CD4-positive, alpha-beta memory T cell (primary cell): ENCODE results near the gene CDKL5. TPM values are rescaled to one million over a fixed set of nuclear protein-coding genes. Genes with fewer than 3 reads are reported as not detected.

Source experiments
- CTCF ChIA-PET: fragments of 350-600 bp; sonication (Branson Sonifier 250); formaldehyde crosslinking; loops from one replicate; lab custom pipeline; 2021; ENCODE audit warnings: inconsistent platforms; ENCODE audit not compliant: partially characterized antibody; lab: Charles Lee
- POLR2A ChIA-PET: fragments of 350-600 bp; sonication (Branson Sonifier 250); formaldehyde crosslinking; loops from one replicate; lab custom pipeline; 2021; ENCODE audit not compliant: partially characterized antibody; lab: Charles Lee
- DNase-seq, 5 donors: peaks; one replicate each; pipeline versions ENCODE4 v3.0.0 to v3.0.0-alpha.2; 2020 to 2022; ENCODE audit warnings: mixed read lengths in 1 of 5
- H3K27ac ChIP-seq: one replicate; pipeline ENCODE4 v1.7.0; 2013; ENCODE audit warnings: low read depth, low read length
- H3K27me3 ChIP-seq: 2 replicates; pipeline ENCODE4 v1.7.0; 2013; ENCODE audit warnings: mild to moderate bottlenecking, low read length, moderate library complexity; ENCODE audit not compliant: insufficient read depth
- H3K36me3 ChIP-seq: 2 replicates; pipeline ENCODE4 v1.7.0; 2013; ENCODE audit warnings: mild to moderate bottlenecking, low read length, moderate library complexity; ENCODE audit not compliant: insufficient read depth
- H3K4me1 ChIP-seq: 2 replicates; pipeline ENCODE4 v1.7.0; 2013; ENCODE audit warnings: mild to moderate bottlenecking, low read length, moderate library complexity; ENCODE audit not compliant: insufficient read depth
- H3K4me3 ChIP-seq, 2 donors: one replicate each; pipeline ENCODE4 v1.7.0; 2013; ENCODE audit warnings: low read length in 2 of 2, mild to moderate bottlenecking in 1 of 2
- H3K9me3 ChIP-seq, 2 donors: one replicate each; pipeline ENCODE4 v1.7.0; 2013; ENCODE audit warnings: low read length in 2 of 2, control low read depth in 1 of 2; ENCODE audit not compliant: control insufficient read depth in 1 of 2
- H3K27ac Mint-ChIP-seq, 7 donors: one replicate each; pipeline ENCODE4 v1.8.0; 2020 to 2021; ENCODE audit warnings: mixed read lengths in 7 of 7, mild to moderate bottlenecking in 6 of 7, inconsistent platforms in 3 of 7, moderate library complexity in 3 of 7
- H3K27me3 Mint-ChIP-seq, 2 donors: one replicate each; pipeline ENCODE4 v1.8.0; 2020 to 2021; ENCODE audit warnings: mixed read lengths in 2 of 2
- H3K36me3 Mint-ChIP-seq, 2 donors: one replicate each; pipeline ENCODE4 v1.8.0; 2020 to 2021; ENCODE audit warnings: mixed read lengths in 2 of 2, inconsistent platforms in 1 of 2, mild to moderate bottlenecking in 1 of 2
- H3K4me1 Mint-ChIP-seq, 4 donors: one replicate each; pipeline ENCODE4 v1.8.0; 2020 to 2021; ENCODE audit warnings: mixed read lengths in 4 of 4, mild to moderate bottlenecking in 1 of 4
- H3K4me3 Mint-ChIP-seq, 8 donors: one replicate each; pipeline ENCODE4 v1.8.0; 2020 to 2021; ENCODE audit warnings: mixed read lengths in 8 of 8, mild to moderate bottlenecking in 7 of 8, moderate library complexity in 6 of 8, inconsistent platforms in 3 of 8
- H3K9me3 Mint-ChIP-seq, 8 donors: one replicate each; pipeline ENCODE4 v1.8.0; 2020 to 2021; ENCODE audit warnings: mixed read lengths in 8 of 8, mild to moderate bottlenecking in 5 of 8, inconsistent platforms in 3 of 8, moderate library complexity in 1 of 8
- intact Hi-C: fragments of 100-400 bp; cut with micrococcal nuclease; formaldehyde crosslinking; loops from one replicate; pipeline ENCODE4 v1.15.1; 2023
- polyA plus RNA-seq, 2 donors: library from polyadenylated mRNA; unstranded; fragments of 300-500 nt; fragmentation: Illumina TruSeq; gene quantifications; one replicate each; pipeline ENCODE4 v1.2.3, GENCODE V29; 2021
- total RNA-seq, 2 experiments: library from RNA; stranded (reverse); gene quantifications; one replicate each; pipeline ENCODE4 v1.2.3, GENCODE V29; 2021

CDKL5 gene
- total and polyA plus RNA-seq, 4 experiments from 2014 or later, result 1.0 to 5.7 (median 3.2) TPM

DNA sequence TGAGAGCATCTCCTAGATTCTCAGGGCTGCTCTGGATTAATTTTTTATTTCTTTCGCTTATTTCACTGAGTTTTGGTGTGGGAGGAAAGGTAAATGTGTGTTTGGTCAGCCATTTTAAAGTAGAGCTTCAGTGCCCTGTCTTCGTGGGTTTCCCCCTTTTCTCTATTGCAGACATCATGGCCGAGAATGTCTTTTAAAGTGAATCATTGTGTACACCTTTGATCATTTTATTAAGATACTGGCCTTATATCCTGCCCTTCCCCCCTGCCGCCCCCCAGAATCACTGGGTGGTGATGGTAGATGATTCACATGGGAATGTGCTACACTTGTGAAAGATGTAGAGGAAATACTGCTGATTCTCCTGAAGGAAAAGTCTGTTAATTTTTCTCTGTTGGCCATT, 23.8 kb downstream of the CDKL5 start:
- ChIA-PET CTCF (no interaction called here), POLR2A (no interaction called here)
- H3K27me3 Mint-ChIP-seq, result no peaks in the 10 kb centered on the region
- Histone ChIP-seq H3K4me1 (no peaks in the 10 kb centered on the region), H3K27me3 (no peaks in the 10 kb centered on the region), H3K27ac (no peak overlapping the region), H3K36me3 (no peaks in the 10 kb centered on the region), H3K9me3 (no peaks in the 10 kb centered on the region), H3K4me3 (no peak overlapping the region)
- H3K9me3 Mint-ChIP-seq, result no peaks in the 10 kb centered on the region
- H3K36me3 Mint-ChIP-seq, result no peaks in the 10 kb centered on the region
- H3K4me1 Mint-ChIP-seq, result no peaks in the 10 kb centered on the region
- intact Hi-C loops, result no loop called here
- no peak for DNase-seq
- H3K4me3 Mint-ChIP-seq, result no peak overlapping the region
- no peak overlapping the region for H3K27ac Mint-ChIP-seq

DNA sequence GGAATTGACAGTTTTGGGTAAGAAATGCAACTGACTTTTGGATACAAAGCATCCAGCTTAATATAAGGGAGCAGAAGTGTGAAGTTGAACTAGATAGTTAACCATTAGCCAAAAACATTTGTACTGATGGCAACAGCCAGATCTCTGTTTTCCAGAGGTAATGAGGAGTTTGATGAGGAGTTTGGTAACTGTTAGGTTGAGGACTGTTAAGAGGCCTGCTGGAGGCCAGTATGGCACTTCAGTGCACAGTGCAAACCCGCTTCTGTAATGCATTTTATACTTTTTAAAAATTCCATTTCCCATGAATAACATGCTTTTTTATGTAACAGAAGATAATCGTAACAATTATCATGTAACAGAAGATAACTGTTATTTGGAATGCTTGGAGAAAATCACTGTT, 30.0 kb downstream of the CDKL5 start:
- CTCF ChIA-PET, result no interaction called here

DNA sequence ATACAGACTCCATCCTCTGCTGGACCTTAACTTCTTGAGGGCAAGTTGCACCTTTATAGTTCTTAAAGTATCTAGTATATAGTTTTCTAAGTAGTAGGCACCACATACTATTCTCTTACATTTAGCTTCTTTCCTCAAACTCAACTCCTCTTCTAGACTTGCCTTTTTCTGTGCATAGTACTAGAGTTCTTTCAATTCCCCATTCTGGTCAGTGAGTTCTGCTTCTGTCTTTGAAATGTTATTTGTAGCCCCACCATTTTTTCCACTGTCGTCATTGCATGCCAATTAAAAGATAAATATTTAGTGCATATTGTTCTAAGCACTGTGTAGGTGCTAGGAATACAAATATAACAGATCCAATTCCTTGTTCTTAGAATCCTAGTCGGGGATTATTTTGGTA, 31.6 kb downstream of the CDKL5 start:
- Mint-ChIP-seq H3K4me3 (no peak overlapping the region), H3K9me3 (no peaks in the 10 kb centered on the region), H3K27me3 (no peaks in the 10 kb centered on the region), H3K27ac (no peak overlapping the region), H3K4me1 (peaks cover 0 to 3% (median under 1%) of the 10 kb centered on the region in 4 donors), H3K36me3 (no peaks in the 10 kb centered on the region)
- CTCF ChIA-PET, result no interaction called here
- no peak overlapping the region for H3K4me3 ChIP-seq
- H3K9me3 ChIP-seq, result no peaks in the 10 kb centered on the region
- POLR2A ChIA-PET, result no interaction called here
- no peaks in the 10 kb centered on the region for H3K4me1 ChIP-seq
- no peak overlapping the region for H3K27ac ChIP-seq
- intact Hi-C loops, result no loop called here
- DNase-seq, result no peak
- H3K36me3 ChIP-seq, result no peaks in the 10 kb centered on the region
- H3K27me3 ChIP-seq, result no peaks in the 10 kb centered on the region

More for the DNA sequence above, 30.0 kb downstream of the CDKL5 start:
- H3K27me3 Mint-ChIP-seq, result no peaks in the 10 kb centered on the region
- H3K4me1 Mint-ChIP-seq, result peaks cover 0 to 3% (median under 1%) of the 10 kb centered on the region in 4 donors
- intact Hi-C loops, result no loop called here
- no peak for DNase-seq
- Histone ChIP-seq H3K27ac (no peak overlapping the region), H3K4me3 (no peak overlapping the region), H3K27me3 (no peaks in the 10 kb centered on the region), H3K9me3 (no peaks in the 10 kb centered on the region), H3K36me3 (no peaks in the 10 kb centered on the region), H3K4me1 (no peaks in the 10 kb centered on the region)
- H3K36me3 Mint-ChIP-seq, result no peaks in the 10 kb centered on the region
- POLR2A ChIA-PET, result no interaction called here
- no peaks in the 10 kb centered on the region for H3K9me3 Mint-ChIP-seq
- H3K4me3 Mint-ChIP-seq, result no peak overlapping the region
- H3K27ac Mint-ChIP-seq, result no peak overlapping the region

DNA sequence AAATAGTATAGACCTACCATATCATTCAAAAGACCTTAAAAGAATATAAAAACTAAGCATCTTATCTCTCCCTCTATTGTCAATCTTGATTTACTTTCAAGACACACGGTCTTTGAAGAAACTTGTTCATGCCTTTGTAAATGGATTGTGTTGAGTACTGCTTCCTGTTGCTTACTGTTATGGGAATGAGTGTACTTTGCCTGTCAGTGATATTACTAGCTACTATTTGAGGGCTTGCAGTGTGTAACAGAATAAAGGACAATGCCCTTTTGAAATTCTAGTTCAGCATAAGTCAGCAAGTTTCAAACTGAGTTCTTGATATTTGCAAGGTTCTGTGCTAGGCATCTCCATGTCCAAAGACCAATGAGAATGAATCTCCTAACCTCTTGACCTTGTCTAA, 36.0 kb downstream of the CDKL5 start:
- Histone ChIP-seq H3K4me3 (no peak overlapping the region), H3K27ac (no peak overlapping the region), H3K9me3 (no peaks in the 10 kb centered on the region), H3K27me3 (no peaks in the 10 kb centered on the region), H3K4me1 (no peaks in the 10 kb centered on the region), H3K36me3 (no peaks in the 10 kb centered on the region)
- Mint-ChIP-seq H3K27me3 (no peaks in the 10 kb centered on the region), H3K4me1 (peaks cover 0 to 3% (median under 1%) of the 10 kb centered on the region in 4 donors), H3K27ac (no peak overlapping the region), H3K9me3 (no peaks in the 10 kb centered on the region), H3K4me3 (no peak overlapping the region), H3K36me3 (no peaks in the 10 kb centered on the region)
- DNase-seq, result no peak
- ChIA-PET CTCF (no interaction called here), POLR2A (no interaction called here)
- intact Hi-C loops, result no loop called here

DNA sequence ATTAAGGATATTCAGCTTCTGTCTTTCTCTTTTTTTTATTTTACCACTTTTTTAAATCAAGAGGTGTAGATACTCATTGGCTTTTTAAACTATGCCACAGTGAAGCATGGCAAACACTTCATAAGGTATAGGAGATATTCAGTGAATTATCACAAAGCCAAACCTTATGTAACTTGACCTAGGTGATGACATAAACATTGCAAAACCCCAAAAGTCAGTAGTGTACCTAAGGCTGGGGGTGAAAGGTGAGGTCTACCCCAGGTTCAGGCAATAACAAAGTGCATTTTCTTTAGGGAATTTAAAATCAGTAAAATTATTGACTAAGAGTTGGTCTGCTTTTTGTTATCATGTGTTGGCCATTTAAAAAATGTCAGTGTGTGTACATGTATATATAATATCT, 39.1 kb downstream of the CDKL5 start:
- Mint-ChIP-seq H3K9me3 (no peaks in the 10 kb centered on the region), H3K36me3 (no peaks in the 10 kb centered on the region), H3K27me3 (no peaks in the 10 kb centered on the region), H3K4me1 (peaks cover 0 to 2% (median 0%) of the 10 kb centered on the region in 4 donors), H3K4me3 (no peak overlapping the region), H3K27ac (no peak overlapping the region)
- intact Hi-C loops, result no loop called here
- H3K27ac ChIP-seq, result no peak overlapping the region
- H3K4me1 ChIP-seq, result no peaks in the 10 kb centered on the region
- H3K36me3 ChIP-seq, result no peaks in the 10 kb centered on the region
- H3K9me3 ChIP-seq, result no peaks in the 10 kb centered on the region
- CTCF ChIA-PET, result no interaction called here
- H3K4me3 ChIP-seq, result no peak overlapping the region
- POLR2A ChIA-PET, result no interaction called here
- DNase-seq, result no peak
- H3K27me3 ChIP-seq, result no peaks in the 10 kb centered on the region

DNA sequence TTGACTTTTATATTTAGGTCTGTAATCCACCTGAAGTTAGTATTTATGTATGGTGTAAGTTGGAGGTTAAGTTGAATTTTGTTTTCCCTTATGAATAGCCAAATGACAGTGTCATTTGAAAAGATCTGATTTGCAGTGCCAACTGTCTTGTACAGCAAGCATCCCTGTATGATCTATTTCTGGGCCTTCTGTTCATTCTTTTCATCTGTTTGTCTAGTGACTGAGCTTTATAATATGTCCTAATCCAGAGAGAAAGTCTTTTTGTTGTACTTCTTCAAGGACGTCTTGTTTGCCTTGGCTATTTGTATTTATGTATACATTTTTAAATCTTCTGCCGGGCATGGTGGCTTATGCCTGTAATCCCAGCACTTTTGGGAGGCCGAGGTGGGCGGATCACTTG, 39.6 kb downstream of the CDKL5 start:
- peaks cover 0 to 2% (median 0%) of the 10 kb centered on the region in 4 donors for H3K4me1 Mint-ChIP-seq

DNA sequence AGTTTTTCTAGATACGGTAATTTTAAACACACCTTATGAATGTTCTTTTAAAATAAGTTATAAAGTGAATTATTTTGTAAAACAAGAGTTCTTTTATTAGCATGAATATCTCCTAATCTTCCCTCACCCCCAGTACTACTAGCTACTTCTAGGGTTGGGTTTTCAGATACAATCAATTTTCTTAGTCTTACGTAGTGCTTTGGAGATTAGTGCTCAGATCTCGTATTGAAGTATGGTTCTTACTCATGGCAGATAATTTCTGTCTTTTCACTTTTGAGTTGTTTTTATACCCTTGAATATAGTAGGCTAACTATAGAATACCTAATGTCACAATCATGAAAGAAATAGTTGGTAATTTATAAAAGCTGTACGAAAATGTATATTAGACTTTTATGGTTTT, 43.2 kb downstream of the CDKL5 start:
- Histone ChIP-seq H3K9me3 (no peaks in the 10 kb centered on the region), H3K36me3 (no peaks in the 10 kb centered on the region), H3K4me1 (no peaks in the 10 kb centered on the region), H3K27me3 (no peaks in the 10 kb centered on the region), H3K27ac (no peak overlapping the region), H3K4me3 (no peak overlapping the region)
- intact Hi-C loops, result no loop called here
- Mint-ChIP-seq H3K4me3 (no peak overlapping the region), H3K27ac (no peak overlapping the region), H3K4me1 (peaks cover 0 to 2% (median 0%) of the 10 kb centered on the region in 4 donors), H3K36me3 (no peaks in the 10 kb centered on the region), H3K27me3 (no peaks in the 10 kb centered on the region), H3K9me3 (no peaks in the 10 kb centered on the region)
- CTCF ChIA-PET, result no interaction called here
- no peak for DNase-seq
- POLR2A ChIA-PET, result no interaction called here

More for the DNA sequence above, 39.6 kb downstream of the CDKL5 start:
- no peak overlapping the region for H3K27ac Mint-ChIP-seq
- intact Hi-C loops, result no loop called here
- Histone ChIP-seq H3K4me1 (no peaks in the 10 kb centered on the region), H3K27ac (no peak overlapping the region), H3K4me3 (no peak overlapping the region), H3K27me3 (no peaks in the 10 kb centered on the region), H3K36me3 (no peaks in the 10 kb centered on the region), H3K9me3 (no peaks in the 10 kb centered on the region)
- no peaks in the 10 kb centered on the region for H3K9me3 Mint-ChIP-seq
- H3K27me3 Mint-ChIP-seq, result no peaks in the 10 kb centered on the region
- DNase-seq, result no peak
- ChIA-PET CTCF (no interaction called here), POLR2A (no interaction called here)
- no peaks in the 10 kb centered on the region for H3K36me3 Mint-ChIP-seq
- H3K4me3 Mint-ChIP-seq, result no peak overlapping the region

DNA sequence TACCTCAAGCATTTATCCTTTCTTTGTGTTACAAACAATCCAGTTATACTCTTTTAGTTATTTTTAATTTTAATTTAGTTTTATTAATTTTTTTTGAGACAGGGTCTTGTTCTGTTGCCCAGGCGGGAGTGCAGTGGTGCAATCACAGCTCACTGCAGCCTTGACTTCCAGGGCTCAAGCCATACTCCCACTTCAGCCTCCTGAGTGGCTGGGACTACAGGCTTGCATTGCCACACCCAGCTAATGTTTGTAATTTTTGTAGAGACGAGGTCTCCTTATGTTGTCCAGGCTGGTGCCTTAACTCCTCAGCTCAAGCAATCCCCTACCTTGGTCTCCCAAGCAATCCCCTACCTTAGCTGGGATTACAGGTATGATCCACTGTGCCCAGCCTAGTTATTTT, 45.9 kb downstream of the CDKL5 start:
- no peak overlapping the region for H3K27ac Mint-ChIP-seq

More for the DNA sequence above, 45.9 kb downstream of the CDKL5 start:
- H3K9me3 ChIP-seq, result no peaks in the 10 kb centered on the region
- intact Hi-C loops, result no loop called here
- H3K27ac ChIP-seq, result no peak overlapping the region
- ChIA-PET POLR2A (no interaction called here), CTCF (no interaction called here)
- Mint-ChIP-seq H3K4me1 (peaks cover 0 to 2% (median 0%) of the 10 kb centered on the region in 4 donors), H3K36me3 (no peaks in the 10 kb centered on the region), H3K9me3 (no peaks in the 10 kb centered on the region), H3K27me3 (no peaks in the 10 kb centered on the region), H3K4me3 (no peak overlapping the region)
- DNase-seq, result no peak
- no peaks in the 10 kb centered on the region for H3K36me3 ChIP-seq
- H3K4me3 ChIP-seq, result no peak overlapping the region
- no peaks in the 10 kb centered on the region for H3K27me3 ChIP-seq
- H3K4me1 ChIP-seq, result no peaks in the 10 kb centered on the region
